ENCODE results near the gene HPD. TPM values are rescaled to one million over a fixed set of nuclear protein-coding genes. Genes with fewer than 3 reads are reported as not detected.

HPD gene
- polyA plus RNA-seq, 1 donor, result 0.27 TPM

- no peaks in the 10 kb centered on the region for H3K36me3 ChIP-seq (ENCODE audit: control insufficient read depth, insufficient read depth, low read length)
- no peaks in the 10 kb centered on the region for H3K27me3 ChIP-seq (ENCODE audit: control insufficient read depth, insufficient read depth, low read length)
- no peak overlapping the region for H3K4me3 ChIP-seq (ENCODE audit: low read length)
- DNase-seq, result no peak
- peaks cover 4% of the 10 kb centered on the region for H3K4me1 ChIP-seq (ENCODE audit: control insufficient read depth, insufficient read depth, low read length)
- no peak overlapping the region for H3K27ac ChIP-seq (ENCODE audit: low read length)
- H3K9me3 ChIP-seq (ENCODE audit: control insufficient read depth, low read depth, low read length), result no peaks in the 10 kb centered on the region
- 63% methylated on average over 4 of the region's 13 CpGs for WGBS (ENCODE audit: insufficient coverage, low lambda C conversion rate)
Measured at GRCh38 chr12:121843236-121843982, 15.2 kb downstream of the HPD start.

GRCh38 chr12:121839993-121840761 is 18.5 kb downstream of the HPD start:
- H3K36me3 ChIP-seq (ENCODE audit: control insufficient read depth, insufficient read depth, low read length), result no peaks in the 10 kb centered on the region
- H3K27ac ChIP-seq (ENCODE audit: low read length), result peak overlapping the region; percentile 20
- no peaks in the 10 kb centered on the region for H3K9me3 ChIP-seq (ENCODE audit: control insufficient read depth, low read depth, low read length)
- WGBS (ENCODE audit: insufficient coverage, low lambda C conversion rate), result no CpG with 5 or more reads among the region's 24 CpGs
- peak overlapping the region; percentile 53 for H3K4me3 ChIP-seq (ENCODE audit: low read length)
- peaks cover 3% of the 10 kb centered on the region for H3K27me3 ChIP-seq (ENCODE audit: control insufficient read depth, insufficient read depth, low read length)
- no peak for DNase-seq
- peaks cover 4% of the 10 kb centered on the region for H3K4me1 ChIP-seq (ENCODE audit: control insufficient read depth, insufficient read depth, low read length)

- 0% methylated on average over 3 of the region's 53 CpGs for WGBS (ENCODE audit: insufficient coverage, low lambda C conversion rate)
Measured at GRCh38 chr12:121839106-121839992, 19.3 kb downstream of the HPD start.

GRCh38 chr12:121838126-121838525 is 20.5 kb downstream of the HPD start:
- Histone ChIP-seq H3K27me3 (ENCODE audit: control insufficient read depth, insufficient read depth, low read length) (peaks cover 3% of the 10 kb centered on the region), H3K4me1 (ENCODE audit: control insufficient read depth, insufficient read depth, low read length) (peaks cover 4% of the 10 kb centered on the region)
- no CpG with 5 or more reads among the region's 5 CpGs for WGBS (ENCODE audit: insufficient coverage, low lambda C conversion rate)

More at GRCh38 chr12:121839106-121839992, 19.3 kb downstream of the HPD start:
- H3K36me3 ChIP-seq (ENCODE audit: control insufficient read depth, insufficient read depth, low read length), result no peaks in the 10 kb centered on the region
- H3K9me3 ChIP-seq (ENCODE audit: control insufficient read depth, low read depth, low read length), result no peaks in the 10 kb centered on the region
- H3K27me3 ChIP-seq (ENCODE audit: control insufficient read depth, insufficient read depth, low read length), result peaks cover 3% of the 10 kb centered on the region
- peaks cover 4% of the 10 kb centered on the region for H3K4me1 ChIP-seq (ENCODE audit: control insufficient read depth, insufficient read depth, low read length)
- peak; percentile 98 for DNase-seq
- H3K4me3 ChIP-seq (ENCODE audit: low read length), result peak overlapping the region; percentile 53
- peak overlapping the region; percentile 20 for H3K27ac ChIP-seq (ENCODE audit: low read length)

GRCh38 chr12:121837680-121838079 is 21.0 kb downstream of the HPD start:
- WGBS (ENCODE audit: insufficient coverage, low lambda C conversion rate), result no CpG with 5 or more reads among the region's 4 CpGs
- no peaks in the 10 kb centered on the region for H3K36me3 ChIP-seq (ENCODE audit: control insufficient read depth, insufficient read depth, low read length)
- H3K9me3 ChIP-seq (ENCODE audit: control insufficient read depth, low read depth, low read length), result no peaks in the 10 kb centered on the region
- no peak overlapping the region for H3K27ac ChIP-seq (ENCODE audit: low read length)
- H3K4me3 ChIP-seq (ENCODE audit: low read length), result no peak overlapping the region
- H3K27me3 ChIP-seq (ENCODE audit: control insufficient read depth, insufficient read depth, low read length), result peaks cover 3% of the 10 kb centered on the region
- peaks cover 4% of the 10 kb centered on the region for H3K4me1 ChIP-seq (ENCODE audit: control insufficient read depth, insufficient read depth, low read length)
- no peak for DNase-seq

More at GRCh38 chr12:121838126-121838525, 20.5 kb downstream of the HPD start:
- Histone ChIP-seq H3K27ac (ENCODE audit: low read length) (no peak overlapping the region), H3K36me3 (ENCODE audit: control insufficient read depth, insufficient read depth, low read length) (no peaks in the 10 kb centered on the region), H3K9me3 (ENCODE audit: control insufficient read depth, low read depth, low read length) (no peaks in the 10 kb centered on the region), H3K4me3 (ENCODE audit: low read length) (no peak overlapping the region)
- no peak for DNase-seq

- peaks cover 3% of the 10 kb centered on the region for H3K27me3 ChIP-seq (ENCODE audit: control insufficient read depth, insufficient read depth, low read length)
- H3K27ac ChIP-seq (ENCODE audit: low read length), result no peak overlapping the region
- no peaks in the 10 kb centered on the region for H3K4me1 ChIP-seq (ENCODE audit: control insufficient read depth, insufficient read depth, low read length)
- 93% methylated on average over 3 of the region's 19 CpGs for WGBS (ENCODE audit: insufficient coverage, low lambda C conversion rate)
- peaks cover 54% of the 10 kb centered on the region for H3K36me3 ChIP-seq (ENCODE audit: control insufficient read depth, insufficient read depth, low read length)
- no peaks in the 10 kb centered on the region for H3K9me3 ChIP-seq (ENCODE audit: control insufficient read depth, low read depth, low read length)
- H3K4me3 ChIP-seq (ENCODE audit: low read length), result no peak overlapping the region
- no peak for DNase-seq
Measured at GRCh38 chr12:121831571-121832245, 27.0 kb downstream of the HPD start.

- Histone ChIP-seq H3K9me3 (ENCODE audit: control insufficient read depth, low read depth, low read length) (no peaks in the 10 kb centered on the region), H3K36me3 (ENCODE audit: control insufficient read depth, insufficient read depth, low read length) (peaks cover 62% of the 10 kb centered on the region), H3K27me3 (ENCODE audit: control insufficient read depth, insufficient read depth, low read length) (no peaks in the 10 kb centered on the region), H3K4me3 (ENCODE audit: low read length) (no peak overlapping the region), H3K4me1 (ENCODE audit: control insufficient read depth, insufficient read depth, low read length) (no peaks in the 10 kb centered on the region), H3K27ac (ENCODE audit: low read length) (no peak overlapping the region)
- no CpG with 5 or more reads among the region's 29 CpGs for WGBS (ENCODE audit: insufficient coverage, low lambda C conversion rate)
- no peak for DNase-seq
Measured at GRCh38 chr12:121830588-121831265, 27.9 kb downstream of the HPD start.

- peaks cover 66% of the 10 kb centered on the region for H3K36me3 ChIP-seq (ENCODE audit: control insufficient read depth, insufficient read depth, low read length)
- no peaks in the 10 kb centered on the region for H3K4me1 ChIP-seq (ENCODE audit: control insufficient read depth, insufficient read depth, low read length)
- no peak for DNase-seq
- H3K9me3 ChIP-seq (ENCODE audit: control insufficient read depth, low read depth, low read length), result no peaks in the 10 kb centered on the region
- no peaks in the 10 kb centered on the region for H3K27me3 ChIP-seq (ENCODE audit: control insufficient read depth, insufficient read depth, low read length)
- WGBS (ENCODE audit: insufficient coverage, low lambda C conversion rate), result 86% methylated on average over 5 of the region's 23 CpGs
- no peak overlapping the region for H3K27ac ChIP-seq (ENCODE audit: low read length)
- no peak overlapping the region for H3K4me3 ChIP-seq (ENCODE audit: low read length)
Measured at GRCh38 chr12:121830134-121830533, 28.5 kb downstream of the HPD start.

GRCh38 chr12:121829250-121829918 is 29.3 kb downstream of the HPD start:
- Histone ChIP-seq H3K9me3 (ENCODE audit: control insufficient read depth, low read depth, low read length) (no peaks in the 10 kb centered on the region), H3K36me3 (ENCODE audit: control insufficient read depth, insufficient read depth, low read length) (peaks cover 73% of the 10 kb centered on the region), H3K4me1 (ENCODE audit: control insufficient read depth, insufficient read depth, low read length) (no peaks in the 10 kb centered on the region), H3K27ac (ENCODE audit: low read length) (no peak overlapping the region), H3K27me3 (ENCODE audit: control insufficient read depth, insufficient read depth, low read length) (no peaks in the 10 kb centered on the region), H3K4me3 (ENCODE audit: low read length) (no peak overlapping the region)
- no peak for DNase-seq
- WGBS (ENCODE audit: insufficient coverage, low lambda C conversion rate), result 100% methylated on average over 1 of the region's 7 CpGs

All from large intestine (tissue), 3 donors.